Esophagus (tissue), 2 donors: ENCODE results near the gene GNAS. TPM values are rescaled to one million over a fixed set of nuclear protein-coding genes. Genes with fewer than 3 reads are reported as not detected.

Experiments used
- H3K27ac ChIP-seq, 2 donors: one replicate each; pipeline ENCODE4 v1.5.1; 2013; ENCODE audit warnings: low read depth in 2 of 2, mild to moderate bottlenecking in 2 of 2, inconsistent platforms in 1 of 2, low read length in 1 of 2, moderate library complexity in 1 of 2
- H3K27me3 ChIP-seq, 2 donors: one replicate each; pipeline ENCODE4 v1.6.1; 2013; ENCODE audit warnings: low read length in 2 of 2, control low read depth in 1 of 2, mild to moderate bottlenecking in 1 of 2; ENCODE audit not compliant: insufficient read depth in 2 of 2, control insufficient read depth in 1 of 2
- H3K36me3 ChIP-seq, 2 donors: one replicate each; pipeline ENCODE4 v1.6.1; 2013; ENCODE audit warnings: low read length in 1 of 2; ENCODE audit not compliant: control insufficient read depth in 2 of 2, insufficient read depth in 2 of 2
- H3K4me1 ChIP-seq, 2 donors: one replicate each; pipeline ENCODE4 v1.6.1; 2013; ENCODE audit warnings: low read length in 1 of 2; ENCODE audit not compliant: control insufficient read depth in 2 of 2, insufficient read depth in 2 of 2
- H3K4me3 ChIP-seq, 2 donors: one replicate each; pipeline ENCODE4 v1.5.1; 2013; ENCODE audit warnings: low read length in 2 of 2, mild to moderate bottlenecking in 2 of 2, low read depth in 1 of 2, moderate library complexity in 1 of 2
- H3K9me3 ChIP-seq, 2 donors: one replicate each; pipeline ENCODE4 v1.6.1; 2013; ENCODE audit warnings: mild to moderate bottlenecking in 2 of 2, low read depth in 1 of 2, low read length in 1 of 2, moderate library complexity in 1 of 2; ENCODE audit not compliant: control insufficient read depth in 2 of 2, insufficient read depth in 1 of 2
- WGBS, 2 donors: extraction: QIAGEN DNeasy Blood & Tissue Kit; methylation state at CpG; one replicate each; pipeline ENCODE4 v1.1.7; 2013; 5-methylcytosine and 5-hydroxymethylcytosine counted together
- polyA plus RNA-seq, 2 donors: library from polyadenylated mRNA; stranded (reverse); fragments of 200-250 nt; gene quantifications; one replicate each; pipeline ENCODE4 v1.2.3, GENCODE V29; 2013
- donor health status: healthy with polysubstance abuse.
- donor health status: Bipolar disorder and iron deficiency.

The GNAS gene
- polyA plus RNA-seq, 2 donors: 590 to 1,519 TPM

- Histone ChIP-seq H3K36me3 (no peaks in the 10 kb centered on the region), H3K27ac (no peak overlapping the region), H3K4me3 (no peak overlapping the region), H3K4me1 (no peaks in the 10 kb centered on the region), H3K27me3 (no peaks in the 10 kb centered on the region), H3K9me3 (no peaks in the 10 kb centered on the region)
- WGBS, 2 donors: 94 to 95% methylated on average over 10 of the region's 10 CpGs
These were observed 74.4 kb downstream of the GNAS start for GRCh38 chr20:58926802-58927489.

GRCh38 chr20:58927490-58928061 is 75.1 kb downstream of the GNAS start:
- Histone ChIP-seq H3K27ac (no peak overlapping the region), H3K27me3 (no peaks in the 10 kb centered on the region), H3K4me1 (no peaks in the 10 kb centered on the region), H3K36me3 (no peaks in the 10 kb centered on the region), H3K9me3 (no peaks in the 10 kb centered on the region), H3K4me3 (no peak overlapping the region)
- WGBS, 2 donors: 91 to 92% methylated on average over 7 of the region's 7 CpGs

DNA sequence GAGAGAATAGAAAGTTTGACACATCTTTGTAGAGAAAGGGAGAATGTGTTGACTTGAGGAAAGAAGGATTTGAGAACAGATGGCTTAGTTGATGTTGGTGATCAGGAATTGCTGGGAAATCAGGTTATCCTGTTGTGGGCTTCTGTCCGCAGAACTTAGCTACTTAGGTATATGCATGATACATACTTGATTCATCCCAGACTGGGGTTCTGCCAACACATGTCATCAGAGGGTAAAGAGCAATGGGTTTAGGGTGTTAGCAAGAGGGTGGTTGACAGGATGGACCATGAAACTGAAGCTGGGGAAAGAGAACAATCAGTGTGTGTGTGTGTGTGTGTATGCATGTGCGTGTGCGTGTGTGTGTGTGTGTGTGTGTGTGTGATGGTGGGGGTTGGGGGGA is 78.0 kb downstream of the GNAS start:
- Histone ChIP-seq H3K36me3 (no peaks in the 10 kb centered on the region), H3K27me3 (no peaks in the 10 kb centered on the region), H3K4me3 (no peak overlapping the region), H3K4me1 (no peaks in the 10 kb centered on the region), H3K9me3 (no peaks in the 10 kb centered on the region), H3K27ac (no peak overlapping the region)
- WGBS, 2 donors: 88 to 90% methylated on average over 3 of the region's 3 CpGs

DNA sequence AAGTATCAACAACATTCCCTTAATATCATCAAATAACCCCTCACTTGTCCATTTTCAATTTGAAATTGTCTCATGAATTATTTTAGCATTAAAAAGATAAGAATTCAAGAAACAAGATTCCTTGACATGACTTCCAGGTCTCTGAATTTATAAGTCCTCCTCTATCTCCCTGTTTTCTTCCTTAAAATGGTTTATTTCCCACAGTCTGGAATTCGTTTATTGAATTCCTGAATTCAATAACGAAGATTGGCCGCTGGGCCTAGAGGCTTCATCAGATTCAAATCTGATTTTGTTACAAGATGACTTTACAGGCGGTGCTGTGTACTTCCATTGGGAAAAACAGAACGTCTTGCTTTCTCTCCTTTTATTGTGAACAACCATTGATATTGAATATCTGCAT is 79.7 kb downstream of the GNAS start:
- Histone ChIP-seq H3K4me3 (no peak overlapping the region), H3K4me1 (no peaks in the 10 kb centered on the region), H3K27me3 (no peaks in the 10 kb centered on the region), H3K36me3 (no peaks in the 10 kb centered on the region), H3K27ac (no peak overlapping the region), H3K9me3 (no peaks in the 10 kb centered on the region)
- WGBS, 2 donors: 87 to 89% methylated on average over 5 of the region's 5 CpGs

DNA sequence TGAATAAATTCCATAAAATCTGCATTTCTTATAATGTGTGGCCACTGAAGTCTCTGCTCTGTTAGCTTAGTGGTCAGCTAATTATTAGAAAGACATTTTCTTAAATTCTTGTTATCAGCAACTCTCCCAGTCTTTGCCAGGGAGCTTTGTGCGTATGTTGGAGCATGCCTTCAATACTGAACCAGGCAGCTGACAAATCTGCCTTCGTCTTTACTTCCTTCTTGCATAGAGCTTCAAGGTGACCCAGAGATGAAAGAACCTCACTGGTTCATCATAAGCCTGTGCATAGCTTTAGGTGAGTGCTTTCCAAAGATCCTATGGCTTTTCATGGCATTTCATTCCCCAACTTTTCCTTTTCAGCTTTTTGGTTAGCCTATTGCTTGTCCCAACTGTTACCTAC is 85.6 kb downstream of the GNAS start:
- no peaks in the 10 kb centered on the region for H3K27me3 ChIP-seq
- H3K4me1 ChIP-seq: no peaks in the 10 kb centered on the region
- 43 to 59% methylated on average over 2 of the region's 2 CpGs for WGBS, 2 donors
- no peak overlapping the region for H3K4me3 ChIP-seq
- H3K27ac ChIP-seq: no peak overlapping the region
- no peaks in the 10 kb centered on the region for H3K36me3 ChIP-seq
- H3K9me3 ChIP-seq: no peaks in the 10 kb centered on the region

DNA sequence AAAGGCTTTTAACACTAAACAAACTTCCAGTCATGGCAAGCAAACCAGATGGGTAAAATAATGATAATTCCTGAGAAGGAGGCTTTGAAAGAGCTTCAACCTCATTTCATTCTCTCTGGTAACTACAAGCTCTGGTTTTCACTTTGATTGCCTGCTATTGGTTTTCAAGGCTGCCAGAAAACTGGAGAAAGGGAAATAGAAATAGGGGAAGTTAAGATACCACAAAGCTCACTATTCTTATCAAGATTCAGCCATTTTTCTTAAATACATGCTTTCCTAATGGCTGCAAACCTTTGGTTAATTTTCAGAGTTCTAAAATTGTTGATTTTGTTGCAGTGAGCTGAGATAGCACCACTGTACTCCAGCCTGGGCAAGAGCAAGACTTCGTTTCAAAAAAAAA is 86.0 kb downstream of the GNAS start:
- 54 to 69% methylated on average over 1 of the region's 1 CpG for WGBS, 2 donors
- Histone ChIP-seq H3K27me3 (no peaks in the 10 kb centered on the region), H3K9me3 (no peaks in the 10 kb centered on the region), H3K36me3 (no peaks in the 10 kb centered on the region), H3K4me1 (no peaks in the 10 kb centered on the region), H3K27ac (no peak overlapping the region), H3K4me3 (no peak overlapping the region)

- Histone ChIP-seq H3K27me3 (no peaks in the 10 kb centered on the region), H3K9me3 (no peaks in the 10 kb centered on the region), H3K36me3 (no peaks in the 10 kb centered on the region), H3K4me3 (no peak overlapping the region), H3K27ac (no peak overlapping the region), H3K4me1 (no peaks in the 10 kb centered on the region)
- 65 to 74% methylated on average over 3 of the region's 3 CpGs for WGBS, 2 donors
These were observed 89.0 kb downstream of the GNAS start for GRCh38 chr20:58941471-58941870.

- H3K36me3 ChIP-seq: no peaks in the 10 kb centered on the region
- no peaks in the 10 kb centered on the region for H3K27me3 ChIP-seq
- no peaks in the 10 kb centered on the region for H3K4me1 ChIP-seq
- no peaks in the 10 kb centered on the region for H3K9me3 ChIP-seq
- no peak overlapping the region for H3K27ac ChIP-seq
- 65 to 70% methylated on average over 4 of the region's 4 CpGs for WGBS, 2 donors
- no peak overlapping the region for H3K4me3 ChIP-seq
These were observed 90.0 kb downstream of the GNAS start for GRCh38 chr20:58942549-58942948.

DNA sequence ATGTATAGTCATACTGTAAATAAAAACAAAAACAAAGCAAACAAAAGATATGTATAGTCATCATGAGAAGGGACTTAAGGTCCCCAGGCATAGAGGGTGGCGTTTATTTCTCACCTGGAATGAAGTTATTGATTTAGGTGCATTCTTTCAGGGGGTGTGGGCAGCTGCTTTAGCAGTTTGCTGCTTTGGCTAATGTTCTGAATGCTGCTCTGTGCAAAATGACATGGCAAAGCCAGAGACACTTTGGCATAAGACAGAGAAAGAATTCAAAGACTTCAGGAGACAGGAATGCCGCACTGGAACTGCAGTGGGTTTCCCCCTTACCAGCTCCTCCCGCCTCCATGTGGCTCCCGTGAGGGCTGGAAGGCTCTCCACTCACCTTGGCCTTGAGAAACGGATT is 92.1 kb downstream of the GNAS start:
- no peaks in the 10 kb centered on the region for H3K27me3 ChIP-seq
- 55 to 62% methylated on average over 5 of the region's 5 CpGs for WGBS, 2 donors
- H3K9me3 ChIP-seq: no peaks in the 10 kb centered on the region
- no peaks in the 10 kb centered on the region for H3K36me3 ChIP-seq
- no peak overlapping the region for H3K4me3 ChIP-seq
- H3K4me1 ChIP-seq: no peaks in the 10 kb centered on the region
- H3K27ac ChIP-seq: no peak overlapping the region

- no peak overlapping the region for H3K4me3 ChIP-seq
- H3K9me3 ChIP-seq: no peaks in the 10 kb centered on the region
- no peaks in the 10 kb centered on the region for H3K27me3 ChIP-seq
- H3K27ac ChIP-seq: no peak overlapping the region
- H3K36me3 ChIP-seq: no peaks in the 10 kb centered on the region
- WGBS, 2 donors: 86 to 89% methylated on average over 10 of the region's 10 CpGs
- H3K4me1 ChIP-seq: no peaks in the 10 kb centered on the region
These were observed 93.6 kb downstream of the GNAS start for GRCh38 chr20:58945965-58946631.
